ENCODE data around the gene TPGS1.

GRCh38 chr19:485077-485476, 22.2 kb upstream of the TPGS1 start:
- TF ChIP-seq POLR2A (IDR thresholded peaks at IDR 0.05; ENCODE audit: extremely low read depth, insufficient read length) (no peak), CTCF (IDR thresholded peaks at IDR 0.05; ENCODE audit: low read depth, low read length) (no peak), MAX (IDR thresholded peaks at IDR 0.05; ENCODE audit: low read depth, low read length) (no peak), MYC (IDR thresholded peaks at IDR 0.05; ENCODE audit: low read depth, low read length) (no peak)
